Activated T-cell treated with anti-CD3 and anti-CD28 coated beads, Interleukin-2, amount 50 U/mL, for 72 hours (primary cell): Measurements from ENCODE around the gene SDF4. TPM values are rescaled to one million over a fixed set of nuclear protein-coding genes. Genes with fewer than 3 reads are reported as not detected.

Source experiments
- ATAC-seq, 2 donors: fragments of 150-1000 bp; cut with Tn5 transposase; replicated peaks in 1 of 2; 2 replicates each; pipeline ENCODE4 v1.10.0; 2021; ENCODE audit warnings: moderate library complexity in 2 of 2, mild to moderate bottlenecking in 1 of 2
- DNase-seq, 2 donors: peaks; one replicate each; pipeline ENCODE4 v3.0.0; 2021 to 2022; ENCODE audit warnings: mixed read lengths in 1 of 2
- H3K27ac Mint-ChIP-seq: one replicate; pipeline ENCODE4 v1.8.0; 2022; ENCODE audit warnings: mild to moderate bottlenecking, moderate library complexity, mixed read lengths
- H3K27me3 Mint-ChIP-seq: one replicate; pipeline ENCODE4 v1.8.0; 2022; ENCODE audit warnings: low read depth, mixed read lengths
- H3K36me3 Mint-ChIP-seq, 2 donors: one replicate each; pipeline ENCODE4 v1.8.0; 2022; ENCODE audit warnings: mixed read lengths in 2 of 2, mild to moderate bottlenecking in 1 of 2; ENCODE audit not compliant: insufficient read depth in 2 of 2
- H3K4me1 Mint-ChIP-seq: one replicate; pipeline ENCODE4 v1.8.0; 2022; ENCODE audit warnings: low read depth, mixed read lengths
- H3K4me3 Mint-ChIP-seq, 2 donors: one replicate each; pipeline ENCODE4 v1.8.0; 2022; ENCODE audit warnings: mild to moderate bottlenecking in 2 of 2, mixed read lengths in 2 of 2, moderate library complexity in 2 of 2
- H3K9me3 Mint-ChIP-seq, 2 donors: one replicate each; pipeline ENCODE4 v1.8.0; 2022; ENCODE audit warnings: mixed read lengths in 2 of 2
- total RNA-seq, 2 donors: library from RNA; stranded (reverse); gene quantifications; one replicate each; pipeline ENCODE4 v1.2.3, GENCODE V29; 2022

SDF4 gene
- total RNA-seq, 2 donors from 2014 or later, result 188 to 348 TPM

DNA sequence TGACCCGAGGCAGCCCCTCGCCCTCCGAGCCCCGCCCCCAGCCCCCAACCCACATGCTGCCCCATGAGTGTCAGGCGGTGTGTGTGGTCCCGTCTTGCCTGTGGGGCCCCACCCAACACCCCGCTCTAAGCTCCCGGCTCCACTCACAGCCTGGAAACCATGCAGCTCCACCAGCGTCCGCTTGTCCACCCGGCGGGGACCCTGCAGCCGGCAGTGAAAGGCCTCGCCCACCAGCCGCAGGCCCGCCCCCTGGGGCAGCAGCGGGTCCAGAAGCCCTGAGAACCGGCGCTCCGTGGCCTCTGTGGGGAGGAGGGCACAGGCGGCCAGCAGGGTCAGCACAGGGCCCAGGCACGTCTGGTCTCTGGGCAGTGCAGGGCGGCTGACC, 12.0 kb upstream of the SDF4 start:
- no peaks in the 10 kb centered on the region for H3K36me3 Mint-ChIP-seq
- no peak for ATAC-seq
- DNase-seq, result no peak

GRCh38 chr1:1243266-1243660, 11.5 kb upstream of the SDF4 start:
- Mint-ChIP-seq H3K4me1 (no peaks in the 10 kb centered on the region), H3K27ac (no peak overlapping the region), H3K9me3 (no peaks in the 10 kb centered on the region), H3K27me3 (no peaks in the 10 kb centered on the region), H3K36me3 (no peaks in the 10 kb centered on the region), H3K4me3 (no peak overlapping the region)
- DNase-seq (no peak), ATAC-seq (no peak)

More for the DNA sequence above, 12.0 kb upstream of the SDF4 start:
- no peaks in the 10 kb centered on the region for H3K27me3 Mint-ChIP-seq
- no peak overlapping the region for H3K27ac Mint-ChIP-seq
- H3K4me3 Mint-ChIP-seq, result no peak overlapping the region
- no peaks in the 10 kb centered on the region for H3K9me3 Mint-ChIP-seq
- no peaks in the 10 kb centered on the region for H3K4me1 Mint-ChIP-seq

- Mint-ChIP-seq H3K4me3 (no peak overlapping the region), H3K4me1 (no peaks in the 10 kb centered on the region), H3K36me3 (no peaks in the 10 kb centered on the region), H3K9me3 (no peaks in the 10 kb centered on the region), H3K27me3 (no peaks in the 10 kb centered on the region), H3K27ac (no peak overlapping the region)
- DNase-seq (no peak), ATAC-seq (no peak)
Measured at GRCh38 chr1:1242461-1243265, 10.9 kb upstream of the SDF4 start.

DNA sequence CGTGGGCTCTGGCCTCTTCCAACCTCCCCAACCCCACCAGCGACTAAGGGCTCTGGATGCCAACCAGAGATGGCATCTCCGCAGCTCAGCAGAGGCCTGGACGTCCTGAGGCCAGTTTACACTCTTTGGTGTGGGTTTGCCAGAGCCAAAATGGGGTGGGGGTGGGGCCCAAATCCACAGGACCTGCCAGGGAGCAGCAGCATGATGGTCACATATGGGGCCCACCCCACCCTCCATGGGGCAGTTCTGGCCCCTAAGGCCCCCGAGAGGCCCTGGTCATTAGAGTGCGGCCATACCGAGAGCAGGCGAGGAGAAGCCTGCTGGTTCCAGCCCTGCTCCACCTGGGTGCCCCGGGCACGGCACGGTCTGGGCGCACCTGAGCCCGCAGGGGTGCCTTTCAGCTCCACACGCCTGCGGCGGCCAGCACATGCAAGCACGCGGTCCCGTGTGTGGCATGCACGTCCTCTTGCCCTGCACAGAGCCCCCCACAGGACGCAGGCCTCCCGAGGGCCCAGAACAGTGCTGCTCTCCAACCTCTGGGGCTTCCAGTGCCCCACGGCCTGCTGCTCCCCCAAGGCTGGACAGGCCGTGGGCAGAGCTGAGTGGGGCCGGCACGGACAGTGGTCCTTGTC, 9.9 kb upstream of the SDF4 start:
- H3K27ac Mint-ChIP-seq, result no peak overlapping the region
- H3K4me1 Mint-ChIP-seq, result no peaks in the 10 kb centered on the region
- DNase-seq (no peak), ATAC-seq (no peak)
- no peaks in the 10 kb centered on the region for H3K27me3 Mint-ChIP-seq
- no peaks in the 10 kb centered on the region for H3K9me3 Mint-ChIP-seq
- no peak overlapping the region for H3K4me3 Mint-ChIP-seq
- H3K36me3 Mint-ChIP-seq, result no peaks in the 10 kb centered on the region

GRCh38 chr1:1240822-1241587, 9.2 kb upstream of the SDF4 start:
- no peaks in the 10 kb centered on the region for H3K36me3 Mint-ChIP-seq
- no peak for ATAC-seq
- no peaks in the 10 kb centered on the region for H3K27me3 Mint-ChIP-seq

GRCh38 chr1:1240348-1240732, 8.5 kb upstream of the SDF4 start:
- H3K9me3 Mint-ChIP-seq, result no peaks in the 10 kb centered on the region
- H3K27me3 Mint-ChIP-seq, result no peaks in the 10 kb centered on the region
- DNase-seq, result no peak
- no peak for ATAC-seq
- H3K27ac Mint-ChIP-seq, result no peak overlapping the region
- no peaks in the 10 kb centered on the region for H3K4me1 Mint-ChIP-seq
- H3K4me3 Mint-ChIP-seq, result no peak overlapping the region
- H3K36me3 Mint-ChIP-seq, result no peaks in the 10 kb centered on the region

More at GRCh38 chr1:1240822-1241587, 9.2 kb upstream of the SDF4 start:
- H3K27ac Mint-ChIP-seq, result no peak overlapping the region
- DNase-seq, result no peak
- no peaks in the 10 kb centered on the region for H3K9me3 Mint-ChIP-seq
- H3K4me3 Mint-ChIP-seq, result no peak overlapping the region
- no peaks in the 10 kb centered on the region for H3K4me1 Mint-ChIP-seq

DNA sequence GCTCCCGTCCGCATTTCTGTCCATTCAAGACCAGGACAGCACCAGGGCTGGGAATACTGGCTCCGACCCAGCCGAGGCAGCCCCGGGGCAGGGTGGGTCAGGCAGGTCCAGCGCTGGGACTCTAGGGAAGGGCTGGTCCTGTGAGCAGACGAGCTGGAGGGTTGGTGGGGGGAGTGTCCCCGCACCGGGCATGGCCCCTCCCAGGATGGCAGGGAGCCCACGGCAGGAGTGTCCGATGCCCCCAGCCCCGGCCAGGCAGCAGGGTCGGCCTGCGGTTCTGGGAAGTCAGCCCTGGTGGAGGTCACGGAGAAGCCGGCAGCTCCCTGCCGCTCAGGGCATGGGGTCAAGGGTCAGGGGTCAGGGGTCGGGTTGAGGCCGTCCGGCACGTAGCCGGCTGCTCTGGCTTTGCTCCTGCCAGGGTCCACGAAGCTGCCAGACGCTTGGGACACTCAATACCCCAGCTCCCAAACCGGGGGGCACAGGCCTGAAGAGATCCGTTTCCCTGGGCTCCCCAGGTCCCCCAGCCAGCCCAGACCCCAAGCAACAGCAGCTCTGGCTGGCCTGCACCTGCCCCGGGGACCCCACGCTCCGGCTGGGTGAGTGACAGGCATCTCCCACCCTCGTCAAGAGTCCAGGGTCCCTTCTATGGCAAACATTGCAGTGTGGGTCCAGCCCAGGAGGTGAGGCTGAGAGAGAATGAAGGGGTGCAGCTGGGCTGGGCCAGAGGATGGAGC, 8.0 kb upstream of the SDF4 start:
- Mint-ChIP-seq H3K9me3 (no peaks in the 10 kb centered on the region), H3K36me3 (no peaks in the 10 kb centered on the region), H3K4me1 (peaks cover under 1% of the 10 kb centered on the region), H3K27ac (no peak overlapping the region), H3K27me3 (no peaks in the 10 kb centered on the region), H3K4me3 (no peak overlapping the region)
- DNase-seq, result no peak
- no peak for ATAC-seq

DNA sequence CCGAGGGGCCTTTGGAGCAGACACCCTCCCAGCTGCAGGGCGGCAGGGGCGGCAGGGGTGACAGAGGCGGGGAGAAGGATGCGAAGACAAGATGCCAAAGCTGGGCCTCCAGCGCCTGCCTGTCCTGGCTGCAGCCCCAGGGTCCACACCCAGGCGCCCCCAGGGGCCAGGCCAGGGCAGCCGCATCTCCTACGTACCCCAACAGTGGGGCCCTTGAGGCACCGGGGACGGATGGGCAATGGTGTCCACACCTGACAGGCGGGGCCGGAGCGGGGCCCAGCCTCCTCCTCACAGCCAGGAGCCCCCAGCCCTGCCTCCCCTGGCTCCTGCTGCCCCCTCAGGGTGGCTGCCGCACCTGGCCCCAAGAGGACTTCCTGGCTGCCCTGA, 7.4 kb upstream of the SDF4 start:
- H3K9me3 Mint-ChIP-seq, result no peaks in the 10 kb centered on the region
- H3K27ac Mint-ChIP-seq, result no peak overlapping the region
- no peaks in the 10 kb centered on the region for H3K36me3 Mint-ChIP-seq
- no peak for ATAC-seq
- no peak overlapping the region for H3K4me3 Mint-ChIP-seq
- H3K4me1 Mint-ChIP-seq, result peaks cover 6% of the 10 kb centered on the region
- H3K27me3 Mint-ChIP-seq, result no peaks in the 10 kb centered on the region
- DNase-seq, result no peak

DNA sequence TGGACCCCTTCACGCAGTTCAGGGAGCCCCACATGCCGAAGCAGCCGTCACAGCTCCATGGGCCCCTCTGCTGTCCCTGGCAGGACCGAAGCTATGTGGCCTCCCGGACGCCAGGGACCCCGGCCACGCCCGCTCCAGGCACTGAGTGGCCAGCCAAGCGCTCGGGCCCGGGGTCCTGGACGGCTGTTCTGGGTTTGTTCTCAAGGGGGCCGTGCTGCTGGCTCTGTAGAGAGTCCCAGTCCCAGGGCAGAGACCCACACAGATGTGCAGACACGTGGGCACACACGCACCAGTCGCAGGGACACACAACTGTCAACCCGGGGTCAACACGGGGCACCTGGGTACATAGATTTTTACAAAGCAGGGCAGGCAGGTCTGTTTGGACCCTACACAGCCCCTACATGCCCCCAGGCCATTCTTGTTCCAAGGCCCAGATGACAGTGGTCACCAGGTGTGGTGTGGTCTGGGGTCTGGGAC, 6.9 kb upstream of the SDF4 start:
- no peak for DNase-seq
- Mint-ChIP-seq H3K9me3 (no peaks in the 10 kb centered on the region), H3K27ac (no peak overlapping the region), H3K36me3 (no peaks in the 10 kb centered on the region), H3K27me3 (no peaks in the 10 kb centered on the region), H3K4me3 (no peak overlapping the region), H3K4me1 (peaks cover 11% of the 10 kb centered on the region)
- no peak for ATAC-seq

DNA sequence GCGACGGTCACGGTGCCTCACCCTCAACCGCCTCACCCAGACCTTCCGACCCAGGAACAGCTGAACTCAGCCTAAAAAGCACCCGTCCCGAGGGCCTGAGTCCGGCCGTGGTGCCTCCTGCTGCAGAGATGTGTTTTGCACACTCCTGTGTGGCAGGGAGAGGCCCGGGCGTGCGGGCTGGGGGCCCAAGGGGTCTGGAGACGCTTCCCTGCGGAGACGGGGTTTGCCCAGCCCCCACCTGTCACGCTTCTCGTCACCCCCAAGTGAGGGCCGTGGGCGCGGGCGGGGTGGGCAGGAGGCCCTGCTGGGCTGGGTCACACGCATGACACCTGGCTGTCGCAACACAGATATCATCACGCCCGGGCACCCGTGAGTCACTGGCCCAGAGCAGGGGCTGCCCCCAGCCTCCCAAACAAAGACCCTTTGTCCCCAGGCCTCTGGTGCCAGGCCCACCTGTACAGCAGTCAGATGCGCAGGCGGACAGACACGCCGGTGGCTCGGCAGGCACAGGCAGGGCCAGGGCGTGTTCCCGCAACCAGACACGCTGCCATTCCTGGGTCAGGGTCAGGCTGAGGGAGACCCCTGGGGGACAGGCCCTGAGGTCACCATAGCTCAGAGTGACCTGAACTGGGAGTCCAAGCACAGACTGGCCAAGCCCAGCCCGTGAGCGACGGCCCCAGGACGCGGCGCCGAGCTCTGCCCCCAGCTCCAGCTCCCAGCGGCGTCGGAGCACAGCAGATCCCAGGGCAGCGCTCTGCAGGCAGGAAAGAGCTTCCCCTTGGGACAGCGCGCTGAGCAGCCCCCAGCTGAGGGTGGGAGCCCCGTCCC, 6.3 kb upstream of the SDF4 start:
- no peak overlapping the region for H3K4me3 Mint-ChIP-seq
- ATAC-seq, result peak; percentile 22 to 49
- no peak for DNase-seq
- H3K27me3 Mint-ChIP-seq, result no peaks in the 10 kb centered on the region
- H3K9me3 Mint-ChIP-seq, result peaks cover 0 to 1% of the 10 kb centered on the region in 2 donors
- H3K4me1 Mint-ChIP-seq, result peaks cover 17% of the 10 kb centered on the region
- H3K36me3 Mint-ChIP-seq, result peaks cover 3% of the 10 kb centered on the region in 2 donors
- H3K27ac Mint-ChIP-seq, result no peak overlapping the region

- peaks cover 17% of the 10 kb centered on the region for H3K4me1 Mint-ChIP-seq
- peaks cover 3% of the 10 kb centered on the region in 2 donors for H3K36me3 Mint-ChIP-seq
- peaks cover 0 to 1% of the 10 kb centered on the region in 2 donors for H3K9me3 Mint-ChIP-seq
- no peak for ATAC-seq
- no peak for DNase-seq
- H3K4me3 Mint-ChIP-seq, result no peak overlapping the region
- no peak overlapping the region for H3K27ac Mint-ChIP-seq
- H3K27me3 Mint-ChIP-seq, result no peaks in the 10 kb centered on the region
Measured at GRCh38 chr1:1236945-1237873, 5.4 kb upstream of the SDF4 start.
